ENCODE data around the gene WDR64. TPM values are rescaled to one million over a fixed set of nuclear protein-coding genes. Genes with fewer than 3 reads are reported as not detected.

The WDR64 gene
- polyA plus RNA-seq, 1 donor (not counting 4 experiments of a cell fraction or from before 2014, with no cell fraction given): not detected

DNA sequence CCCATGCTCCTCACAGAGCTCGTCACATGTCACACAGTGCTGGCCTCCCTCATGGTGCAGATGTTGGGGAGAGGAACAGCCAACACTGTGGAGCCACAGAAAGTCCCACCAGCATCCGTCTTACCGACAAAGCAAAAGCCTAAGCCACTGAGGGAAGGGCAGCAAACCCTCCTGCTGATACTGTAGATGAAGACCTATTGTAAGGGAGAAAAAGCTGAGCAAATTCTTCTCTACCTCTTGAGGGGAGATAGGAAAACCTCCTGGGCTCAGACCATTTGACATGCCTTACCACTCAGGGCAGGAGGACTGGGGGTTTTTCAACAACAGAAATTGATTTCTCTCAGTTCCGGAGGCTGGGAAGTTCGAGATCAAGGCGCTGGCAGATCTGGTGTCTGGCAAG is 95.9 kb downstream of the WDR64 start:
- dilution Hi-C loops (cut with MboI; ENCODE audit: extremely low pct_ligation_motif_present, low sequenced_read_pairs): no loop called here
- Histone ChIP-seq H3K4me3 (ENCODE audit: control insufficient read depth in 2 of 3, extremely low read depth in 1 of 3, insufficient read depth in 2 of 3, low read depth in 1 of 3, low read length in 3 of 3) (no peak overlapping the region), H3K36me3 (ENCODE audit: control insufficient read depth in 2 of 2, extremely low read depth in 1 of 2, insufficient read depth in 2 of 2, low read length in 2 of 2) (no peaks in the 10 kb centered on the region), H3K27ac (ENCODE audit: control insufficient read depth, insufficient read depth, low read length) (no peak overlapping the region), H3K9ac (ENCODE audit: control insufficient read depth, extremely low read depth, insufficient read depth, low read length) (no peak overlapping the region), H2AFZ (ENCODE audit: control insufficient read depth, low read length) (no peak overlapping the region), H3K4me2 (ENCODE audit: control insufficient read depth, extremely low read depth, insufficient read depth, low read depth, low read length) (no peak overlapping the region), H3K27me3 (ENCODE audit: control insufficient read depth, extremely low read depth, insufficient read depth, low read length) (no peaks in the 10 kb centered on the region), H3K9me3 (ENCODE audit: control insufficient read depth, low read depth, low read length) (no peaks in the 10 kb centered on the region), H3K79me2 (ENCODE audit: control insufficient read depth, insufficient read depth, low read length) (no peaks in the 10 kb centered on the region), H3K4me1 (ENCODE audit: control insufficient read depth, extremely low read depth, insufficient read depth, low read length) (peaks cover 11% of the 10 kb centered on the region), H4K20me1 (ENCODE audit: control insufficient read depth, extremely low read depth, insufficient read depth, low read length) (no peaks in the 10 kb centered on the region), H3K9me1 (ENCODE audit: control insufficient read depth, extremely low read depth, insufficient read depth, low read length) (no peaks in the 10 kb centered on the region)
- no peak for DNase-seq (ENCODE audit: low read depth, low spot score)
- FAIRE-seq: no peak
- TF ChIP-seq EZH2 (IDR thresholded peaks at IDR 0.05; ENCODE audit: low read length): no peak
- TF ChIP-seq, protein P1, sequence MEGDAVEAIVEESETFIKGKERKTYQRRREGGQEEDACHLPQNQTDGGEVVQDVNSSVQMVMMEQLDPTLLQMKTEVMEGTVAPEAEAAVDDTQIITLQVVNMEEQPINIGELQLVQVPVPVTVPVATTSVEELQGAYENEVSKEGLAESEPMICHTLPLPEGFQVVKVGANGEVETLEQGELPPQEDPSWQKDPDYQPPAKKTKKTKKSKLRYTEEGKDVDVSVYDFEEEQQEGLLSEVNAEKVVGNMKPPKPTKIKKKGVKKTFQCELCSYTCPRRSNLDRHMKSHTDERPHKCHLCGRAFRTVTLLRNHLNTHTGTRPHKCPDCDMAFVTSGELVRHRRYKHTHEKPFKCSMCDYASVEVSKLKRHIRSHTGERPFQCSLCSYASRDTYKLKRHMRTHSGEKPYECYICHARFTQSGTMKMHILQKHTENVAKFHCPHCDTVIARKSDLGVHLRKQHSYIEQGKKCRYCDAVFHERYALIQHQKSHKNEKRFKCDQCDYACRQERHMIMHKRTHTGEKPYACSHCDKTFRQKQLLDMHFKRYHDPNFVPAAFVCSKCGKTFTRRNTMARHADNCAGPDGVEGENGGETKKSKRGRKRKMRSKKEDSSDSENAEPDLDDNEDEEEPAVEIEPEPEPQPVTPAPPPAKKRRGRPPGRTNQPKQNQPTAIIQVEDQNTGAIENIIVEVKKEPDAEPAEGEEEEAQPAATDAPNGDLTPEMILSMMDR (optimal IDR thresholded peaks at IDR 0.05 in 1 of 3, IDR thresholded peaks at IDR 0.05 in 1 of 3, conservative IDR thresholded peaks at IDR 0.05 in 1 of 3; ENCODE audit: extremely low read depth in 1 of 3, insufficient read depth in 2 of 3, low read length in 3 of 3): no peak

DNA sequence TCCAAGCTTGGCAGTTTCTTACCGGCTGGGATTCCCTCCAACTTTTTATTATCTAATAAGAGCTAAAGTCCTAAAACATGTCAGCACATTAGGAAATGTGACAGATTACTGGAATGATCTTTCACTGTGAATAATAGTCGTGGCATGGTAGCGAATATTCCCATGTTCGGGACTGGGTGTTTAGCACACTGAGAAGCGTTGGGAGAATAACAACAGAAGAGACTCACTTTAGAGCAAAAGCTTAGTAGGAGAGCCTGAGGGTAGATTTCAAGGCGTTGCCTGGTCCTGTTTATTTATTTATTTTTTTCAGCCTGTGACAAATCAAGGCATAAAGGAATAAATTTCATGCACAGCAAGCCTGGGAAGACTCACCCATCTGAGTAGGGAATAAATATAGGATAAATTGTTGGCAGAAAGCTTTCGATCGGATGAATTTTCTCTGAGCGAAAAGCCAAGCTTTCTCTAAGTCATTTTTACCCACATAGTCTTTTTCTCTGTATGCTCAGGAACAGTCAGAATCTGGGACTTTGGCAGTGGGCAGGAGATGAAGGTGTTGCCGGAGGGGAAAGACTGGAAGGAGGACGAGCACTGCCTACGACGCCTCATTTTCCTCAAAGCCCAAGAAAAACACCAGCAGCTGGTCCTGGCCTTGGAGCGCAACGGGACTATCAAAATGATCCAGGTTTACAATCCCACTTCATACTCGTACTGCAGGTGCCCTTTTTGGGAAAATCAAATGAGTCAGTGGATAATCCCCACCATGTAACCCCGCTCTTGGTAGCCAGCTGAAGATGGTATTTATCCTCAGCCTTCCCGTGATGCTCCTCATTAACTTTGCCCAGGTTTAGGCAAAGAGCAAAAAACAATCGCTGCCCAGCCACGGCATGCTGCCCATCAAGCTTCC is 97.2 kb downstream of the WDR64 start:
- peak overlapping the region; percentile 4 for H3K9ac ChIP-seq (ENCODE audit: control insufficient read depth, extremely low read depth, insufficient read depth, low read length)
- peak overlapping the region in 2 of 3 experiments; percentile 25 to 54 for H3K4me3 ChIP-seq (ENCODE audit: control insufficient read depth in 2 of 3, extremely low read depth in 1 of 3, insufficient read depth in 2 of 3, low read depth in 1 of 3, low read length in 3 of 3)
- TF ChIP-seq, protein P1 (optimal IDR thresholded peaks at IDR 0.05 in 1 of 3, IDR thresholded peaks at IDR 0.05 in 1 of 3, conservative IDR thresholded peaks at IDR 0.05 in 1 of 3; ENCODE audit: extremely low read depth in 1 of 3, insufficient read depth in 2 of 3, low read length in 3 of 3): no peak
- TF ChIP-seq EZH2 (IDR thresholded peaks at IDR 0.05; ENCODE audit: low read length): no peak
- H2AFZ ChIP-seq (ENCODE audit: control insufficient read depth, low read length): peak overlapping the region; percentile 72
- H3K9me1 ChIP-seq (ENCODE audit: control insufficient read depth, extremely low read depth, insufficient read depth, low read length): no peaks in the 10 kb centered on the region
- no peaks in the 10 kb centered on the region for H3K79me2 ChIP-seq (ENCODE audit: control insufficient read depth, insufficient read depth, low read length)
- no peak for DNase-seq (ENCODE audit: low read depth, low spot score)
- H4K20me1 ChIP-seq (ENCODE audit: control insufficient read depth, extremely low read depth, insufficient read depth, low read length): no peaks in the 10 kb centered on the region
- dilution Hi-C loops (cut with MboI; ENCODE audit: extremely low pct_ligation_motif_present, low sequenced_read_pairs): no loop called here
- peaks cover 11% of the 10 kb centered on the region for H3K4me1 ChIP-seq (ENCODE audit: control insufficient read depth, extremely low read depth, insufficient read depth, low read length)
- no peak overlapping the region for H3K27ac ChIP-seq (ENCODE audit: control insufficient read depth, insufficient read depth, low read length)
- no peaks in the 10 kb centered on the region for H3K36me3 ChIP-seq (ENCODE audit: control insufficient read depth in 2 of 2, extremely low read depth in 1 of 2, insufficient read depth in 2 of 2, low read length in 2 of 2)
- no peaks in the 10 kb centered on the region for H3K9me3 ChIP-seq (ENCODE audit: control insufficient read depth, low read depth, low read length)
- FAIRE-seq: peak; percentile 81
- H3K4me2 ChIP-seq (ENCODE audit: control insufficient read depth, extremely low read depth, insufficient read depth, low read depth, low read length): peak overlapping the region; percentile 73
- no peaks in the 10 kb centered on the region for H3K27me3 ChIP-seq (ENCODE audit: control insufficient read depth, extremely low read depth, insufficient read depth, low read length)
